ENCODE results near the gene ZNF236.
A peak's percentile ranks its signal among the peaks of the same experiment; 100 is the strongest.
"Not testable (repeated sequence)": the region's sequence is repeated elsewhere in the genome, so short reads cannot be mapped to it uniquely, and the experiment has no call there.

The ZNF236 gene

DNA sequence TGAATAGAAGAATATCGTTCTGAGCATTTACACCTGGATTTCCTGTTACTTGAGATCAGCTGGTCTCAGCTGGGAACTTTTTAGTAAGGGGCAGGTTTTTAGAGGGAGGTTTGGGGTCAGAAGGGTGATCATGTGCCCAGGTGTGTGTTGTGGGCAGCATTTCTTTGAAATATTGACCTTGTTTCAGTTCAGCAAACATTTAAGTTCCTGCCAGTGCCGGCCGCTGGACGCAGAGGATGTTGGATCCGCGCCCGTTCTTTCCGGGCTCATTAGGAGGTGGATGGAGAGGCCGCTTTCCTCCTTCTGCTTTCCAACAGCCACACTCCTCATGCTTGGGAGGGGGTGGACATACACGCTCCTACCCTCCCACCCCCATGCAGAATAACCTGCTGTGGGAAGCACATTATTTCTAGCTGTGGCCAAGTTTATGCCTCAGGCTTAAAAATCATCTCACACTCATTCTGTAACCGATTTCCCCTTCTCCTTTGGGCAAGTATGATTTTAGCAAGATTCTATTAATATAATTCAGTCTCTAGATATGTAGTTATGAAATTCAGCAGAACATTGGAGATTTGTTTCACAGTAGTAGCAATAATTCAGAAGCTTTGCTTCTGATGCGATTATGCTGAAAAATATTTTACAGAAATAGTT, 131.4 kb downstream of the ZNF236 start:
- FAIRE-seq: no peak

DNA sequence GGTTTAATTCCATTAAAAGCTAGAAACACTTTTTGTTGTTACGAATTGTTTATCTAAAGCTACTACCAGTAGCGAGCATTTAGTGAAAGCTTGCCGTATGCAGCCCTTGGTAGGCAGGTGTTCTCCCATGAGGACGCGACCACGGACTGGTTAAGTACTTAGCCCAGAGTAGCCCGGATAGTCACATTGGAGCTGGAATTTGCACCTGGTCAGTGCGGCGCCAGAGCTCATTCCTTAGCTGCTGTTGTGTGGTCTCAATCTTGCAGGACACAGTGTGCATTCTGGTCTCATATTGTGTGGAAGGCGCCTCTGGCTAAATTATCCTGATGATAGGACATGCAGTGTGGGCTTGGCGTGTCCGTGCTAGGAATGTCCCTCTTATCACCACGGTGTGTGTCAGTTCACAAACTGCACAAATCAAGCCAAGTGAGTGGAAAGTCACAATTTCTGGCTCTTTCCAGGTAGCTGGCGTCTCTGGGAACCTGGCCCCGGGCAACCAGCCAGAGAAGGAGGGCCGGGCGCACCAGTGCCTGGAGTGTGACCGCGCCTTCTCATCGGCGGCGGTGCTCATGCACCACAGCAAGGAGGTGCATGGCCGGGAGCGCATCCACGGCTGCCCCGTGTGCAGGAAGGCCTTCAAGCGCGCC, 133.3 kb downstream of the ZNF236 start:
- FAIRE-seq: no peak

DNA sequence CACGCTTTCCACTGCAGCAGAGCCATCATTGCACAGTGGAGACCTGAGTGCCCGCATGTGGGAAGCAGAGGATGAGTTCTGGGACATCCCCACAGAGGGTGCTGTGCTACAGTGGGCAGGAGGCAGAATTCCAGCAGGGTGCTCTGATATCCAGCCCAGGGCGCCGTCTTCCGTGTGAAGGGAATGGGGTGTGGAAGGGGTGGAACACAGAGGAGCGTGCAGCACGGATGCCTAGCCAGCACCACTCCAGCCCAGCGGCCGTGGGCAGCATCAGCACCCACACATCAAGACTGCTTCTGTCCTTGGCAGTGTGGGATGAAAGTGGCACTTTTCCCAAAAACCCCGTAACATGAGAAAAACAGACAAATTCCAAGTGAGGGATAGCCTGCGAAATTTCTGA, 134.3 kb downstream of the ZNF236 start:
- FAIRE-seq: no peak

- no peak for FAIRE-seq
Measured at GRCh38 chr18:76957384-76958355, 135.3 kb downstream of the ZNF236 start.

DNA sequence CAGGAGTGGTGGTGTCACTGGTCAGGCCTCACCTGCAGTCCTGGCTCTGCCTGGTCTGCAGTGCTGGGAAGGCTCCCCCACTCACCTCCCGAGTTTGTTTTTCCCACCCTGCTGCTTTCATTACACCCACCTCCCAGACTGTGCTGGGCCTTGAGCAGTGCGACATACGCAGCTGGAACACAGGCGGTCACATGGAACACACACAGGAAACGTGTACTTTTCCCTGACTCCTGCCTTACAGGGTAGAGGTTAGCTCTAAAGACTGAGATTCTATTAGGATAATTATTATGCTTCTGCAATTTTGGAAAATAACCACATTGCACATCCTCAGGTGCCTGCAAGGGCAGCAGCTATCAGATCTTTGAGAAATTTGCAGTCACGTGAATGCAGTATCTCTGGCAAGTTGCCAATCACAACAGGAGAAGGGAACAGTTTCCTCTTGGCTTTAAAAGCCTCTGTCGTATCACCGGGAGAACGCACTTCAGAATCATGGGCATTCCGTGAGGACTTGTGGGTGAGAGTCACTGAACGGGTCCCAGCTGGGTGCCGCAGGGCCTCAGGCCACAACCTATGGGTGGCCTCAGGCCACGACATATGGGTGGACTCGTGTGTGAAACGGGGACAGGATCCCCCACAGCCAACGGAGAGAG, 136.5 kb downstream of the ZNF236 start:
- no peak for FAIRE-seq

DNA sequence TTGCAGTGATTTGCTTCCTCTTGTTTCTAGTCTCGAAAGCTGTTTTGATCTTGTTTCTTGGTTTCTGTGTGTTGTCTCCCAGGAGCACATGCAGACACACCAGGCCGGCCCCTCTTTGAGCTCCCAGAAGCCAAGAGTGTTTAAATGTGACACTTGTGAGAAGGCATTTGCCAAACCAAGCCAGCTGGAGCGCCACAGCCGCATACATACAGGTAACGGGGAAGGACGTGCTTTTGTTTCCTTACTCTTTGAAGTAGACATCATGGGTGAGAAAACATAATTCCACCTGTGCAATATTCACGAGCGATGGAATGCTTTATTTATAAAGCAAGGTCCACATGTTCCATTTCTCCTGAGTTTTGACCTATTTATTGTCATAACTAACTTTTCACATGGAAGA, 137.2 kb downstream of the ZNF236 start:
- no peak for FAIRE-seq

DNA sequence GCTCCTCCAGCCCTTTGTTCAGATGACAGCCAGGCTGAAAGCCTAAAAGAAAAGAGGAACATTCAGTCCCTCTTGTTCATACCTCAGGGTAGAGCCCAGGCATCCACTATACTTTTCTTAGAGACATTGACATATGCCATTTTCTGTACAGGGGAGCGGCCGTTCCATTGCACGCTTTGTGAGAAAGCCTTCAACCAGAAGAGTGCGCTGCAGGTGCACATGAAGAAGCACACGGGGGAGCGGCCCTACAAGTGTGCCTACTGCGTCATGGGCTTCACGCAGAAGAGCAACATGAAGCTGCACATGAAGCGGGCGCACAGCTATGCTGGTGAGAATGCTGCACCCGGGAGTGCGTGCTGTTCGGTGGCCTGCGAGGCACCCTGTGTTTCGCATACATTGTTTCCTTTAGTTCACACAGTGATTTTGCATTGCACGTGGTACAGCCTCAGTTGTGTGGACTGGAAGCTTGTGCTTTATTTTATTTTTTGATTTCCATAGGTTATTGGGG, 138.2 kb downstream of the ZNF236 start:
- no peak for FAIRE-seq

DNA sequence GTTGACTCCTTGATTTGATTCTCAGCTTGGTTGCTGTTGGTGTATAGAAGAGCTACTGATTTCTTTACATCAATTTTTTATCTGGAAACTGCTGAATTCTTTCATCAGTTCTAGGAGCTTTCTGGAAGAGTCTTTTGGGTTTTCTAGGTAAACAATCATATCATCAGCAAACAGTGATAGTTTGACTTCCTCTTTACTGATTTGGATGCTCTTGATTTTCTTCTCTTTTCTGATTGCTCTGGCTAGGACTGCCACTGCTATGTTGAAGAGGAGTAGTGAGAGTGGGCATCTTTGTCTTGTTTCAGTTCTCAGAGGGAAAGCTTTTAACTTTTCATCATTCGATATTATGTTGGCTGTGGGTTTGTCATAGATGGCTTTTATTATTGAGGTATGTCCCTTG, 140.5 kb downstream of the ZNF236 start:
- FAIRE-seq: no peak

DNA sequence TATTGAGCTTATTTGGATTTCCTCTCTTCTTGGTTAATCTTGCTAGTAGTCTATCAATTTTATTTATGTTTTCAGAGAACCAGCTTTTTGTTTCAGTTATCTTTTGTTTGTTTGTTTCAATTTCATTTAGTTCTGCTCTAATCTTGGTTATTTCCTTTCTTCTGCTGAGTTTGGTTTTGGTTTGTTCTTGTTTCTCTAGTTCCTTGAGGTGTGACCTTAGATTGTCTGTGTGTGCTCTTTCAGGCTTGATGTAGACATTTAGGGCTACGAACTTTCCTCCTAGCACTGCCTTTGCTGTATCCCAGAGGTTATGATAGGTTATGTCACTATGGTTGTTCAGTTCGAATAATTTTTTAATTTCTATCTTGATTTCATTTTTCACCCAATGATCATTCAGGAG, 141.6 kb downstream of the ZNF236 start:
- FAIRE-seq: no peak

DNA sequence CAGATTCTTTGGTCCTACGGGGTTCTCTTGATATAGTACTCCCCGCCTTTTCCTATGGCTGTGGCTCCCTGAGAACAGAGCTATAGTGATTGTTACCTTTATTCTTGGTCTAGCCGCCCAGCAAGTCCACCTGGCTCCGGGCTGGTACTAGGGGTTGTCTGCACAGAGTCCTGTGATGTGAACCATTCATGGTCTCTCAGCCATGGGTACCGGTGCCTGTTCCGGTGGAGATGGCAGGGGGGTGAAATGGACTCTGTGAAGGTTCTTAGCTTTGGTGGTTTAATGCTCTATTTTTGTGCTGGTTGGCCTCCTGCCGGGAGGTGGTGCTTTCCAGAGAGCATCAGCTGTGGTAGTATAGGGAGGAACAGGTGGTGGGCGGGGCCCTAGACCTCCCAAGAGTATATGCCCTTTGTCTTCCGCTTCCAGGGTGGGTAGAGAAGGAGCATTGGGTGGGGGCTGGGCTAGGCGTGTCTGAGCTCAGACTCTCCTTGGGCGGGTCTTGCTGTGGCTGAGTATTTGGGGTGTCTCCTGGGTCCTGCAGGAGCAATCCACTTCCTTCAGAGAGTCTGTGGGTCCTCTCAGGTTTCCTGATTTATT, 143.3 kb downstream of the ZNF236 start:
- not testable (repeated sequence) for FAIRE-seq

GRCh38 chr18:76967299-76967698, 144.9 kb downstream of the ZNF236 start:
- FAIRE-seq: peak; percentile 92

DNA sequence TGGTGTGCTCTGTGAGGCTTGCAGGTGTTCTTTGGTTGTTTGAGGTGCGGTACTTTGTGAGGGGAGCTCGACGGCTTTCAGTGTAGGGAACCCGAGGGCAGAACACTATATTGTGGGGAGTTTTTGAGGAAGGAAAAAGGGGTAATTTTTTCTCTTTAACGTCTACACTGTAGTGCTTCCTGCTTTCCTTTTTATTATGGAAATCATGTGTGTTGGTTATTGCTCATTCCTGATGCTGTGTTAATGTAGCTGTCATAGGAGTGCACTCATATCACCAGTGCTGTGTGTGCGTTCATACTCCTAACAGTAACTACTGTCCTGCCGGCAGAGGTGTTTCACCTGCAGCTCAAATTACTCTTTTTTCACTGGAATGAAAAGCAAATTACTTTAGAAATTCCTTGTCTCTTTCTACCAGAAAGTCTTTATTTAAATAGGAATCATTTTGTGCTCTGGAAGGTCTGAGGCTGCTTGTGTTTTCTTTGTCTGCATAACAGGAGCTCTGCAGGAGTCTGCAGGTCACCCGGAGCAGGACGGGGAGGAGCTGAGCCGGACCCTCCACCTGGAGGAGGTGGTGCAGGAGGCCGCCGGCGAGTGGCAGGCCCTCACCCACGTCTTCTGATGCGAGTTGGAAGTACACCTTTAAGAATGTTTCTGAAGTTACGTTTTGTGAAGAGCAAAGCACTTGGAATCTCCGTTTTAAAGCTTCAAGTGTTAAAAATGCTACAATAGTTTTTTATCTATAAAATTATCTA, 145.5 kb downstream of the ZNF236 start:
- no peak for FAIRE-seq

GRCh38 chr18:76970770-76971559, 148.6 kb downstream of the ZNF236 start:
- FAIRE-seq: no peak

DNA sequence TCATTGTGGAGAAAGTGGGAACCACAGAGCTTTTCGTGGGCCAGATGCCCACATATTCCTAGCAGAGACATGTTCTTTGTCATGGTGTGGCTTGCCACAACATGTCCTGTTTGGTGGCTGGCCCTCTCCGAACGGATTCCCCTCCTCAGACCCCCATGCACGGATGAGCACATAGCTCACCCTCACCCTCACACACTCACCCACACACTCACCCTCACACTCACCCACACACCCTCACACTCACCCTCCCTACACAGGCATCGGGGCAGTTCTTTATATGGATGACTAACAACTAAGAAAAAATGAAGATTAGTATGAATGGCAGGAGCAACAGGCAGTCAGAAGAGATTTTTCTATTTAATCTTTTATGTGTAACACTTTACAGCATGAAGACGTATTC, 149.9 kb downstream of the ZNF236 start:
- no peak for FAIRE-seq

DNA sequence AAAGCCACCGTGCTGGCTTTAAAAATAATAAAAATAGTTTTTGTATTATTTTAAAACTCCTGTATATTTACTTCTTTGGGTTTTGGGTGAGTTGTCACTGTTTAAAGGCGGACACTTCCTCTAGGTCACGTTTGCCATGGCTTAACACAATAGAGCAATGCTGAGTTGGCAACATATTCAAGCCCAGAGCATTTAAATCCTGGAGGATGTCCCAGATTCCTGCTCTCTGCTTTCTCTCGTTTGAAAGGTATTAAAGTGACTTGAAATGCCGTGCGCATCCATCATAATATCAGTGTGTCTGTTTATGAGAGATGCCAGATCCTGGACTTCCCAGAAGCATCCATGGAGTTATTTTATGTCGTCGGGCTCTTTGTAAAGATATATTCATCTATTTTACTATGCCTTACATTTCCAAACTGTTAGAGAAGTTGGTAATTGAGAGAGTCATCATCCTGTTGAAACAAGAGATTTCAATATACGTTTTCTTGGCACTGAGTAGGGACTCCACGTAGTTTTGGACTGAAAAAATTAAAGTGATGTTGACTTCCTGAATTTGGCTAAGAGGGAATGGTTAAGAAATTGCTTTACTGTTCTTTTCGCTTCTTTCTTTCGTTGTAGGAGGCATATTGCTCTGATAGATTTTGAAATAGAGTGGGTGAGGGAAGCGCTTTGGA, 150.6 kb downstream of the ZNF236 start:
- FAIRE-seq: no peak

- no peak for FAIRE-seq
Measured at GRCh38 chr18:76973520-76974266, 151.3 kb downstream of the ZNF236 start.

GRCh38 chr18:76974386-76974785, 152.0 kb downstream of the ZNF236 start:
- FAIRE-seq: no peak

DNA sequence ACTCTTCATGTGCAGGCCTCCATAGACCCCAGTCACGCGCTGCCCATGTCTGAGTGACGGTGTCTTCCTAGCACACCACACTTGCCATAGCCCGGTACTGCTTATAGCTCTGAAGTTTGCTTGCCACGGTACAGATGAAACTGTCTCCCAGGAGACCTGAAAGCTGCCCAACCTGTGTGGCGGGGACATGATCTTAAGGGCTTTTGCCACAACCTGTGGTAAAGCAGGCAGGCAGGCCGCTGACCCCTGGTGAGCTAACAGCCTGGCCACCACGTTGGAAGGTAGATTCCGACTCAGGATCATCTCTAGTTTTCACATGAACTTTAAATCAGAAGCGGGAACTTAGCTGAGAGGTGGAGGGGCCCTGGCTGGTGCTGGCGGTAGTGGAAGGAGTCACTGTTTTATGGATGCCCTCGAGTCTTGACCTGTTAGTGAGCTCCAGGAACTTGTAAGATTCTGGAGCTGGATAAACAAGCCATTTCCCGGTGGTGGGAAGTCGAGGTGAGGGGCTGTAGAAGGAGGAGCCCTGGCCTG, 153.3 kb downstream of the ZNF236 start:
- FAIRE-seq: no peak

GRCh38 chr18:76977108-76977621, 154.8 kb downstream of the ZNF236 start:
- FAIRE-seq: no peak

Data from colon (tissue), 2 donors.